HL-60/S4 (cell line): ENCODE measurements around the gene MALL.
"Not testable (repeated sequence)": the region's sequence is repeated elsewhere in the genome, so short reads cannot be mapped to it uniquely, and the experiment has no call there.

Experiments used
- in situ Hi-C: fragments of 300-500 bp; cut with MboI; formaldehyde crosslinking; loops from 2 replicates; pipeline ENCODE4 v1.14.3; 2022; ENCODE audit warnings: low sequenced_read_pairs

MALL gene

DNA sequence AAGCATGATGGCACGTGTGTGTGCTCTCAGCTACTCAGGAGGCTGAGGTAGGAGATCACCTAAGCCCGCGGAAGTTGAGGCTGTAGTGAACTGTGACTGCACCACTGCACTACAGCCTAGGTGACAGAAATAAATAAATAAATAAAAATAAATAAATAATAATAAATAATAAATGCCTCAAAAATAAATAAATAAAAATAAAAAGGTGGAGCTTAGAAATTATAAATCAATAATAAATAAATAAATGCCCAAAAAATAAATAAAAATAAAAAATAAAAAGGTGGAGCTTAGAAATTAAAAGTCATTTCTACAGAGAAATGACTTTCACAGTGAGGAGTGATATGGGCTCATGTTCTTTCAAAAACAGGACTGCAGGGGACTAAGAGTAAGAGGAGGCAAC, 6.0 kb upstream of the MALL start:
- in situ Hi-C loops: no loop called here

DNA sequence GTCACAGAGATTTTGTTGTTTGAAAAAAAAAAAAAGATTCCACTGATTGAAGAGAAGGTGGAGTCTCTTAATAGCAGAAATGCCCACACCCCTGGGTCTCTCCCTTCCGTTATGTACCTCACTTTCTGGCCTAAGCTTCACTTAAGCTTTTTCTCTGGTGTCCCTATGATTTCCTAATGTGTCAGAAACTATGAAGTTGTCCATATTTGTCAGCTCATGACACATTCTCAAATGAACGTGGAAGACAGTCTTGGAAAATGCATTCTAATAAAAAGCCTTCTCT, 5.4 kb upstream of the MALL start:
- in situ Hi-C loops: no loop called here

DNA sequence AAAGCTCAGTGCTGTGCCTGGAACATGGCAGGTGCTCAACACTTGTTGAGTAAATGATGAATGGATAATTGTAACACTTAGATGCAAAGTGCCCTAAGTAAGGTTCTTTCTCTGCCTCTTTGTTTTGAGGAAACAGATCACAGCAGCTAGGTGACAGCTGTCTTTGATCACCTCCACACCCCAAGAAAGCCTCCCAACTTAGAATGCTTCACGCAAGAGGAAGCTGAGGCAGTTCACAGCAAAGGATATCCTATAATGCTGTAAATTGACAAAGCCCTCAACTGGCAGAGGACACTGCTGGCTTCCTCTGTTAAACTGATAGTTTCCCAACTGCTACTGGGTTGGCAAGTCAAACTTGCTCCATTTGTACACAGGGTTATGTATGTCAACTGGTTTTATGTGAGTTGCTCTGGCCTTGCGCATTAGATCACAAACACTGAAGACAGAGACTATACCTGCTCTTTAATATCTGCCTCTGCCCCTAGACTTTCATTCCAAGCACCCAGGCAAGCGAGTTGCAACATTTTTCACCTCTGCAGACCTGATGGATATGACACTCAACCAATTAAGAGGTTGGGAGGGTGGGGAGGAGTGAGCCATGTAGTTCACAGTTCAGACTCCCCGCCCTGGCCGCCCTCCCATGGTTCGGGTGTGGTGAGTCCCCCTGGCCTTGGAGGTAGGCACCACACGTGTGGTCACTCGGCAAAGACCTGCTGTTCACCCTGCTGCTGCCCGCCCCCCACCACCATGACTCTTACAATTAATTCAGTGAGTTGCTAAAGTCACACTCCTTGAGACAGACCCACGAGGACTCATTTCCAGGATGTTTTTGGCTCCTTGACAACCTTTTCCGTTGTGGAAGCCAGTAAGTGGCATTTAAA, 4.8 kb upstream of the MALL start:
- in situ Hi-C loops: no loop called here

DNA sequence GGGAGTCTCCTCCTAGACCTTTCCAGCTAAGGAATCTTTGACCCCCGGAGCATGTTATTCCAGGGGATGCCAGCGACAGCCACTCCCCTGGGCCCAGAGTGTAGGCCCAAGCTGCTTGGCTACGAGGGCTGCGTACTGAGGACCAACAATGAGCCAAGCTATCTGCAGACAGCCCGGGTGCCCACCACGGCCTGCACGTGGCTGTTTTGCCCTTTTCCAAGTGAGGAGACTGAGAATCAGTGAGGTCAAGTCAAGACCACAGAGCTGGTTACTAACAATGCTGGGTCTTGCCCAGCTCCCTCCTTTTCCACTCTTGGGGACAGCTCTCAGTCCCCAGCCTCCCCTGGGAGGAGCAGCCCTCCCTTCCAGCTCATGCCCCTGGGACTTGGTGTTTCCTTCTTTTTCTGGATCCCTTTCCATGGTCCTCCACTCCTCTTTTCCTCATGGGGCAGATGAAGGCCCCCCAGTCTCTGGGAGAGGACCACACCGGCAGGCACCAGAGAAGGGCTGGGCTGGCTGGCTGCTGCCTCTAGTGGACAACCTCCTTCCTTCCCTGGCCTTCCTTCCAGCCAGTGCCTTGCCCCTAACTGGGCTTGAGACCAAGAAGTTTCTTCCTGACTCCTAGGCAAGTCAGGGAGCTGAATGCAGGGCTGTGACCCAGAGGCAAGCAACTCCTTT, 550 bp upstream of the MALL start:
- in situ Hi-C loops: no loop called here

DNA sequence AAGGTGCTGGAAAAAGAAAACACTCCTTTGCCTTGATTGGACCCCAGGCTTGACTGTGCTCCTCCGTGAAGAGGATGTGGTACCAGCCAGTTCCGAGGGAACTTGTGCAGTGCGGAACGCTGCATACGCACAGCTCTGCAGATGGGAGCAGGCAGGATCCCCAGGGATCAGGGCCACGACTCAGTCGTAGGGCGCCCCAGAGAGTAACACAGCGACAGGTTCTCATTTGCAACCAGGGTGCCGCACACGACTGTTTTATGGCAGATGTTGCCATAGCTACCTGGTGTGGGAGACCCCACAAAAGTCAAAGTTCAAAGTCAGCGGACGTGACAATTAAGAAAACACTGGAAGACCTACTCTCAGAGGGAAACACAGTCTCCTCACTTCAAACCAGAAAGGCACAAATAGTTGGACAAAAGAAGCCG, 779 bp downstream of the MALL start:
- in situ Hi-C loops: no loop called here

DNA sequence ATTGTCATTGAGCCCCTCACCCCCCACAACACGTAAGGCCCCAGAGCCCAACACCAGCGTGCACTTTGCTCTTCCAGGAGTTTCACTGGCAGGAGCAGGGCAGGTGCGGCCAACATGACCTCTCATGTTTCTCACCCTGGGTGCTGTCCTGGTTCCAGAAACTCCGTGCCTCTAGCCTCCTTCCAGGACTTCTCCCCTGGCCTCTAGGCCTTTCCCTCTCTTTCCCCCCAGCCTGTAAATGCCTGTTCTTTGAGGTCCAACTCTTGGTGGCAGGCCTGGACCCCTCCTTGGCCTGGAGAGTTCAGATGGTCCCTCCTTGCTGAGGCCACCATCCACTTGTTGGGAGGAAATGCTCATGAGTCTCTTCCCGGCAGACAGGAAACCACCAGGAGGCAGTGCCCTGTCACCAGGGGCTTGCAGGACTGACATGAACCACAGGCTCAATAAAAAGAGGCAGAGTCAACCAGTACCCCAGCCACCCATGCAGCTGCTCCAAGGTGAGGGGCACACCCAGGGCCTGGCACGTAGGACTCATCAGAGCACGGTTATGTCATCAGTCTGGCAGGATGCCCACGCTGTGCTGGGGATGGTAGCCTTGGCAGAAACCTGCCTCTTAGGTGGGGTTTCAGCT, 1.5 kb downstream of the MALL start:
- in situ Hi-C loops: no loop called here

DNA sequence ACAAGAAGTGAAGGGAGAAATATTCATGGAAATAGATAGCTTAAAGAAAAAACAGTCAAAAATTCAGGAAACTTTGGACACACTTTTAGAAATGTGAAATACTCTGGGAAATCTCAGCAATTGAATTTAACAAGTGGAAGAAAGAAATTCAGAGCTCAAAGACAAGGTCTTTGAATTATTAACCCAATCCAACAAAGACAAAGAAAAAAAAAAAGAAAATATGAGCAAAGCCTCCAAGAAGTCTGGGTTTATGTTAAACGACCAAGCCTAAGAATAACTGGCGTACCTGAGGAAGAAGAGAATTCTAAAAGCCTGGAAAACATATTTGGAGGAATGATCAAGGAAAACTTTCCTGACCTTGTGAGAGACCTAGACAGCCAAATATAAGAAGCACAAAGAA, 7.3 kb downstream of the MALL start:
- in situ Hi-C loops: not testable (repeated sequence)

DNA sequence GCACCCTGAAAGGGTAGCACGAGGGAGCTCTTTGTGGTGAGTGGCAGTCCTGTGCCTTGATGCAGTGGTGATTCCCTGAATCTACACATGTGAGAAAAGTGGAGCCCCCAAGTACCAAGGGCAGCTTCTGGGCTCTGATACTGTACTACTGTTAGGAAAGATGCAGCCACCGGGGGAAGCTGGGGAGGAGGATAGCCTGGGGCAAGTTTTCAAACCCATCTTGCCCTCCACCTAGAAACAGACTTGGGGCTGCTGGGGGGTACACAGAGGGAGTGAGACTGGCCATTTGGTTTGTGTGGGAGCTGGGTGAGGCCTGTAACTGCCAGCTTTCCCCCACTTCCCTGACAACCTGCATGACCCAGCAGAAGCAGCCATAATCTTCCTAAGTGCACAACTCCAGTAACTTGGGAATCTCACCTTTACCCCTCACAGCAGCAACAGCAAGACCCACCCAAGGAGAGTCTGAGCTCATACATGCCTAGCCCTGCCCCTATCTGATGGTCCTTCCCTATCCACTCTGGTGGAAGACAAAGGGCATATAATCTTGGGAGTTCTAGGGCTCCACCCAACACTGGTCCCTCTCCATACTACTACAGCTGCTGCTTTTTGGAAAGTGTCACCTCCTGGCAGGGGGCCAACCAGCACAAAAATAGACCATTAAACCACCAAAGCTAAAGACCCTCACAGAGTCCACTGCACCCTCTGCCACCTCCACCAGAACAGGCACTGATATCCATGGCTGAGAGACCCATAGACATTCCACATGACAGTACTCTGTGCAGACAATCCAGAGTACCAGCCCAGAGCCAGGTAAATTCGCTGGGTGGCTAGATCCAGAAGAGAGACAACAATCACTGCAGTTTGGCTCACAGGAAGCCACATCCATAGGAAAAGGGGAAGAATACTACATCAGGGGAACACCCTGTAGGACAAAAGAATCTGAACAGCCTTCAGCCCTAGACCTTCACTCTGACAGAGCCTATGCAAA, 8.2 kb downstream of the MALL start:
- in situ Hi-C loops: no loop called here

DNA sequence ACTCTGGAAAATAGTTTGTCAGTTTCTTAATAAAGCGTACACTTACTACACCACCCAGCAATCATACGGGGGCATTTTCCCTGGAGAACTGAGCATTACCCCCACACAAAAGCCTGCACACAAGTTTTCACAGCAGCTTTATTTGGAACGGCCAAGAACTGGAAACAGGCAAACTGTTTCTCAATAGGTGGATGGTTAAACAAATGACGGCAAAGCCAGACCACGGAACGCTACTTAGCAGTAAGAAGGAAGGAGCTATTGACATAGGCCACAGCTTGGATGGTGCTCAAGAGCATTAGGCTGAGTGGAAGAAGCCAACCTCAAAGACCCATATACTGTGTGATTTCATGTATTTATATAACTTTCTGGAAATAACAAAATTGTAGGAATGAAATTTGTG, 9.0 kb downstream of the MALL start:
- in situ Hi-C loops: no loop called here

DNA sequence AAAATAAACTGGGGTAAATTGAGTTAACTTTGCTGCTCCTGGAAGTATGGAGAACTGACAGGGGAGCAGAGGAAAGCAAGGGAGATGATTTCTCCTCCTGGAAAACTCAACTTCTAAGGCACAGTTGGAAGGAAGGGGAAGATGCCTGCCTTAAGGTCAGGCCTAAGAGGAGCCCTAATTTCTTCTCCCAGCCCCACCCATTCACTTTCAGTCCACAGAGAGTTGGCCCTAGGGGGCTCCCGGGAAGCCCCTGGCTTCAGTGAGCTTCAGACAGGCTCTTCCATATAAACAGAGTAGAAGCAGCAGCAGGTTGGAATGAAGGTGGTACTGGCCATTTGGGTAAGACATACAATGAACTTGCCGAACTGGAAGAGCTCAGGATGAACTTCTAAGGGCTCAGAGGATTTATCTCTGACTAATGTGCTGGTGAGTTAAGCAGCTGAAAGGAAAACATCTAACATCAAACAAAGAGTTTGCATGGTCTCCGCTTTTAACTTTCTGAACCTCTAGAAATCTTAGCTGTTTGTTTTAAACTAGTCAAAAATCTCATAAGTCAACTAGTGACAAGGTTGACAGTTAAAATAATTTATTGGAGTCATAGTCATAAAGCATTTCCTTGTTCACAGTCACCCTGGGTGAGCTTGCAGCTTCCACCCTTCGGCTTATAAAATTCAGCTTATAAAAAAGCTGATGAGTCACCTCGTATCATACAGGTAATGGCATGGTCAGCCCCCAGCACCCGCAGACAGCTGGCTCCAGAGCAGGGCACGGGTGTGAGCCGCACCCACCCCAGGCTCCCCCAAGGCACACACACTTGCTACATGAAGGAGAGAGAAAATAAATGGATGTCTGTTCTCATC, 9.8 kb downstream of the MALL start:
- in situ Hi-C loops: no loop called here

DNA sequence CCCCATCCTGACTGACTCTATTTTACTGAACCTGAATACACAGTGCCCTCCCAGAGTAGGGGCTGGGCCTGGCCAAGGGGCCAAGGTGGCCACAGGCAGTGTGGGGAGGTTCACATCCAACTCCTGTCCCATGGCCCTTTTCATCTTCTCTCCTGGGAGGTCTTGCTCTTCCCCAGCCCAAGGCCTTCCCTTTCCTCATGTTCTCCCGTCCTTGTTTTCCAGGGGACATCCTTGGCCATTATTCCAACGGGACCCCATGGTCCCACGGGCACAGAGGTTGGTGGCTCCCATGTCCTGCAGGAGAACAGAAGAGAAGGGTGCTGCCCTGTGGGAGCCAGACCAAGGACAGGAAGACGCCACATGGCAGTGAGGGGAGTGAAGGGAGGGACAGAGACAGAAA, 10.4 kb downstream of the MALL start:
- in situ Hi-C loops: no loop called here

DNA sequence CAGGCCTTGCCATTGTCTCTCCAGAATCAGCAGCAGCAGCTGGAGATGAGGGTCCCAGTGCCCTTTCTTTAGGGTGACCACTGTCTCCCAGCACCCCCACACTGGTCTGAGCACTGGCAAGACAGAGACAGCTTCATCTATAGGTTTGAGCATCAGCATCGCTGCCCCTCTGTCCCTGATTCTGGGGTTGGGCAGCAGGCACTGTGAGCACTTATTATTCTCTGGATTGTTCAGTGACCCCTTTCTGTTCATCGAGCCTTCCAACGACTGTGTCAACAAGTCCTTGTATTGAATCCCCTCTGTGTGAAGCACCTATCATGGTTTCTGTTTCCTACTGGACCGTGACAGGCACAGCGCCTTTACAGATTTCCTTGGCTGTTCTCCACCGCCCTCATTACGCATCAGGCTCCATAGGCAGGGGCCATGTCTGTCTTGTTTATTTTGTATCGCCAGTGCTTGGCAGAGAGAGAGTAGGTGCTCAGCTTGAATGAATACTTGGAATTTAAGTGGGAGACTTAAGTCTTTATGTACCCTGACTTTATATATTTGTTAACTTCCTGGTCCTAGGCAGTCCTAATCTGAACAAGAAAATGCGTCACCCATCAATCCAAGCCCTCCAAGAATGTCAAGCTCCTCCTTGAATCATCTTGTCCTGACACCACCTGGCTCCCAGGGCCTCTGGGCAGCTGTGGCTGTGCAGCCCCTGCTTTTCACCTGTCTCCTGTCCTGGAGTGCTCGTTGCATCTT, 11.4 kb downstream of the MALL start:
- in situ Hi-C loops: no loop called here

DNA sequence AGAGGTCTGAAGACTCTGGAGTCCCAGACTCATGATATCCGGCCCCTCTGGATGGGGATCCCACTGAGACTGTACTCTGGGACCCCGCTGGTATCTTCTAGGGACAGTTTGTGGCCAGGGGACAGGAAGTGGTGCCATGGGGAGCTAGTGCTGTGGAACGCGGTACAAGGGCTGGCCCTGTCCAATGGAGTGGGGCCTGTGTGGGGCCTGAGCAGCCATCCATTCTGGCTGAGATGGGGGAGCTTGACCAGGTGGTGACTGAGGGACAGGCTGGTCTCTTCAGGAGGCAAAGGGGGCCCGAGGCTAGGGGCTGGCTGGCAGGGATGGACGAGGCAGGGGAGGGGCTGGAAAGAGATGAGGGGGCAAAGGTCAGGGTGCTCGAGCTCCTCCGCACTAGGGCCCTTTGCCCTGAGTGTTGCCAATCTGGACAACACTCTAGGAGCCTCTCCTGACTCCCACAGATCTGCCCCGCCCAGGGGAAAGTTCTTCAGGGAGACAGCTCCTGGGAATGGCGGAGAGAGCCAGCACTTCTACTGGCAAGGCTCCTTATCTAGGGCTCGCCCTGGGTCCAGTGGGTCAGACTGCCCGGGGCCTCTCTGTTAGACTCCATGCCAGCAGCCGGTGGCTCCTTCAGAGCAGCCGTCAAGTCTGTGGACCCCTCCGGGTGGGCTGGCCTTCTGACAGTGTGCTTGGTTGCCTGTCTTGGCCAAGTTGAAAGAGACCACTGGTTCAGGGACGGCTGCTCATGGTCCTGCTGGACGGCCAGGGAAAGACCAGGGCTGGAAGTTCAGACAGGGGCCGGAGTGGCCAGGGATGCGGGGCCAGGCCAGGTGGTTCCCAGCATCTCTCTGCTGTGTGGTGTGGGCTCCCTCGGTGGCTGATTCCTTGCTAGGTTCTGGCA, 12.3 kb downstream of the MALL start:
- in situ Hi-C loops: no loop called here

DNA sequence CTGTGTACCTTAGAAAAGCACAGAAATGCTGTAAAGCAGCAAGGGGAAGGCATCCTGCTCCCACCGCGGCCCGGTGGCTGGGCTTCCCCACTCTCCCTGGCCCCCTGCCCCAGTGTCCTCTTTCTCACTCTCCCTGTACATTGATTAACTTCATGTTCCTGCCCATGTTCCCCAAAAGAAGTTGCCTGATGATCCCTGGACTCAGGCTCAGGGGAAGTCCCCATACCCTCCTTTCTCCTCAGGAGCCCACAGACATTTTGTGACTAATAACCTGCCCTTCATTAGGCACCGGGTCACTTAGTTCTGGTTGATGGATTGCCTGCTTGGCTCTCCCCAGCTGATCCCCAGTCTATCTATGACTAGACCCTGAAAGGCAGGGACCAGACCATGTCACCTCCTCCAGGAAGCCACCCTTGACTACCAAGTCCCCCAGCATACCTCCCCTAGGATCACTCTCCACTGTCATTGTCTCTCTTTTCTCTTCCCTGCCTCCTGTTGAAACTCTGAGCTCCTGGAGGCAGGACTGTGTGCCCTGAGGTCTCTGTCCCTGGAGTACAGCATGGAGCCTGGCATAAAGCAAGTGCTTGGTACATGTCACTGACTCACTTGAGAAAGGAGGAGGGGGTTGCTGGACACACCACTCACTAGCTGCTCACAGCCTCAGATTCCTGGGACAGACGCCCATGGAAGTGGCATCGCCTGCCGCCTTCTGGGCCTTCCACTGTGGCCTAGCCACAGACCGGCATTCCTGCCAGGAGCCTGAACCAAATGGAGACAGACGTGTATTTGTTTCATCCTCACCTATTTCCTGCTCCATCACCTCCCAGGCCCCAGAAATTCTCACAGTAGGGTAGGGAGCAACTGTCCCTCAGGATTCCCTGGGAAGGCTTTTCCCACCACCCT, 13.5 kb downstream of the MALL start:
- in situ Hi-C loops: no loop called here

DNA sequence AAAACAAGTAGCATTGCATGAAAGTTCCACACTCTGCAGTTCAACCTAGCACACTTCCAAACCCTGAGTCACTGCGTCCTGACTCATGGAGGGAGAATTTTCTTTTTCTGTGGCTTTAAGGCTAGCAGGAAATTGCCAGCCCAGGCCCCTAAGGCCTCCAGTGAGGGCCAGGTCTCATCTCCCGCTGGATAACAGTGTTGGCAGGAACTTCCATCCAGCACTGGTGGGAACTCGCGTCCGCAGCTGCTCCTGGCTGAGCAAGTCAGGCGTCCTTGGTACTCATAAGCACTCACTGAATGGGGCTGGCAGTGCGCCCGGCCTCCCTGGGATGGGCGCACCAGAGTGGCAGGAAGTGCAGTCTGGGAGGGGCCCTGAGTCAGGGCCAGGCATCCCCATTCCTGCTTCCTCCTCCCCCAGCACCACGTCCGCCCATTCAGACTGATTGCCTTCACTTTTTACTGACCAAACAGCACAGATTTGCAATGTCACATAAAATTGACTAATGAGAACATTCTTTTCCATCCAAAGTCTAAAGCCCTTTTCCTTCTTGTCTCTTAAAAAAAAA, 14.3 kb downstream of the MALL start:
- in situ Hi-C loops: no loop called here

DNA sequence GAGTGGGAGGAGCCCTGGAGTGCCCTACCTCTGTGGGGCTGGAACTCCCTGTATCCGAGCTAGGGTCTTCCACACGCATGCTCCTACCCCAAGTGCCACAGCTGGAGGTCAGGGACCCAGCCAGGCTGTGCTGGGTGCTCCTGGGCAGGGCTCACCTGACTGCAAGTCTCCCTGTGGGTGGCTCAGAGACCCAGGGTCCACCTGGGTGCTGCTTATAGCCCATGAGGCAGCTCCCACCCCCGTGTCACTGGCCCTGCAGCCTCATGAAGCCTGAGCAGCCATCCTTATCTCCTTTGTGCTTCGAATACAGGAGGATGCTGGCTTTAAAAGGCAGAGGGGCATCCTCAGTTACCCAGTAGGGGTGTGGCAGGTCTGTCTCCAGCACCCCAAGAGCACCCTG, 14.7 kb downstream of the MALL start:
- in situ Hi-C loops: not testable (repeated sequence)

DNA sequence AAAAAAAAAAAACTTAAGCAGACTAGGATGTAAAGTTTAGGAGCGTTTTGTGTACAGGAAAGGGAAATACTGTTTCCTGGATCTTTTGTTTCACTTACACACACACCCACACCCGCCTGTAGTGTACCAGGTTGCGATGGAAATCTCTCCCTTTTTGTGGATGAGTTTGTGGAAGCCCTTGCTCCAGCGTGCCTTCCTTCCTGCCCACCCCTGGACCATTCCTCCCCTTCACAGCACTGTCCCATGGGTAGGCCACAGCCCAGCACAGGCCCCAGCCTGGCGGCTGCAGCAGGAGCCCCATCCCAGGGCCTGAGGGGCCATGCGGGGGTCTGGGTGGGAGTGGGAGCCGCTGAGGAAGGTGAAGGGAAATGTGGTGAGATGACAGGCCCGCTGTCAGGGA, 15.1 kb downstream of the MALL start:
- in situ Hi-C loops: no loop called here
